HUDEP-2 (cell line): ENCODE data around the gene CCSER2.
"Not testable (repeated sequence)": the region's sequence is repeated elsewhere in the genome, so short reads cannot be mapped to it uniquely, and the experiment has no call there.

Experiments
- DNase-seq, 76 experiments: peaks; one replicate each; lab custom pipeline; 2025; ENCODE audit not compliant: unreplicated experiment in 76 of 76; lab: John Stamatoyannopoulos, UW

CCSER2 gene

GRCh38 chr10:84440781-84441180 lies 112.4 kb downstream of the CCSER2 start:
- no peak for DNase-seq

DNA sequence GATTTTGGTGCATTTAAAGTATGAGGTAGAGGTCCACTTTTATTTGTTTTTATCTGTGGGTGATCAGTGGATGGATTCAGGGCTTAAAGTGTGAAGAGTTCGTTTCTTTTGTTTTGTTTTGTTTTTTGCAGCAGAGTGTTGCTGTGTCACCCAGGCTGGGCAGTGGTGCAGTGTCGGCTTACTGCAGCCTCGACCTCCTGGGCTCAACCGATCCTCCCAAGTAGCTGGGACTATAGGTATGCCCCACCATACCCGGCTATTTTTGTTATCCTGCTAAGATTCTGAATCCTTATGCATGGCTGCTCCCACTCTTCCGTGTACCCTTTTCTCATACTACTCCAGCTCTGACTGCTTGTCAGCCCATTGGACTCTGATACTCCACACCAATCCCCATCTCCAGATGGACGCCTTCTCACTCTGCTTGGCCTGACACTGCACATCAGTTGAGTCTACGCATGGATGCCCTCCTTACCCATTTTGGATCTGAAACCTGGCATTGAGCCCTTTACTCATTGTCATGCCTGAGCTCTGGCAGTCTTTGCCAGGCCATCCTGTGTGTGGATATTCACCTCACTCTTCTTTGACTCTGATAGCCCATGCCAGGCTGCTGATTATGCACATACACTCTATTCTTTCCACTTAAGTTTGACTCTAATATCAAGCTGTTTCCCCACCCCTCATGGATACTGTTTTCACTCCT lies 119.5 kb downstream of the CCSER2 start:
- DNase-seq = no peak

DNA sequence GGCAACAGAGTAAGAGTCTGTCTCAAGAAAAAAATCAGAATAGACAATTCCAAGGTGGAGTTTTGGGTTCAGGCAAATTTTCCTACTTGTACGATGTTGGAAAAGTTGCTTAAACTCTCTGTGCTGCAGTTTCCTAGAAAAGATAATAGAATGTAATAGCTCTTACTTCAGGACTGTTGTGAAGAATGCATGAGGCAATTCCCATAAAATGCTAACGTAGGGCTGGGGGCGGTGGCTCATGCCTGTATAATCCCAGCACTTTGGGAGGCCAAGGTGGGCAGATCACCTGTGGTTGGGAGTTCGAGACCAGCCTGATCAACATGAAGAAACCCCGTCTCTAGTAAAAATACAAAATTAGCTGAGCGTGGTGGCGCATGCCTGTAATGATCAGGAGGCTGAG lies 121.0 kb downstream of the CCSER2 start:
- DNase-seq = not testable (repeated sequence)

DNA sequence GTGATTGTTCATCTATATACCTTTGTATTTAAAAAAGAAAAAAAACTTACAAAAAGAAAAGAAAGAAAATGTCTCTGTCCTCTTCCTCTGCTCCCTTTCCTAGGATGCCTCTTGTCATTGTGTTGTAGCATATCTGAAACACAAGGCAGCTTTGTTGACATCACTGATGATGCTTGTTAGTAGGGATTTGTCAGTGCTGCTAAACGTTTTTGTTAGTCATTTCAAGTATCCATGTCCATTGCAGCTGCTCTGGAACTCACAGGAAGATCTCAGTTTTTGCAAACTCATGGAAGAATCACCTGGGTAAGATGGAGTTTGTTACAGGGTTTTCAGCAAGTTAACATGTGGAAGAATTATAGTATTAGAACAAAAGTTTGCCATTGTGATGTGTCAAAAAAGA lies 123.6 kb downstream of the CCSER2 start:
- no peak for DNase-seq

DNA sequence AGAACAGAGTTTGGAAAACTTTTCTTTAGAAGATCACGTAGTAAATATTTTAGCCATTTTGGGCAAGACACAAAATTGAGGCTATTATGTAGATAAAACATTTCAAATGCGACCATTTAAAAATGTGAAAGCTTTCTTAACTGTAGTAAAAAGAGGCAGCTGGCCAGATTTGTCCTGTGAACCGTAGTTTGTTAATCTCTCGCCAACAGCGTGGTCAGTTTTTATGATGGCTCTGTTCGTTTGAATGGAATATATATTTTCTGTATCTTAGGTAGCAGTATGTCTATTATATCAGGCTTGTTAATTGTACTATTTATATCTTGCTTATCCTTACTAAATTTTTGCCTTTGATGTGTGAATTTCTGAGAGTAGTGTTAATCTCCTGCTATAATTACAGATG lies 124.9 kb downstream of the CCSER2 start:
- DNase-seq = no peak

DNA sequence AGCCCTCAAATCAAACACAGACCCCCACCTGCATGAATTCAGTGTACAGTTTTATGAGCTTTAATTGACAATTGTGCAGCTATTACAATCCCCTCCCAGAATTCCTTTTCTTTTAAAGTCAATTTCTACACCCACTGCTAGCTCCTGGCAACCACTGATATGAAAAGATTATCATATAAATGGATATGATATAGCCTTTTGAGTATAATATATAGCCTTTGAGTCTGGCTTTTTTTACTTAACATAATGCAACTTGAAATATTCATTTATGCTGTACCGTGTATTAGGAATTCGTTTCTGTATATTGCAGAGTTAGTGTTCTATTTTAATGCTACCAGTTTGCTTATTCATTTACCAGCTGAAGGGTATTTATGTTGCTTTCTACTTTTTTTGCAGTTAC lies 127.7 kb downstream of the CCSER2 start:
- DNase-seq = no peak

GRCh38 chr10:84460520-84460919 lies 132.1 kb downstream of the CCSER2 start:
- no peak for DNase-seq

GRCh38 chr10:84469470-84469869 lies 141.1 kb downstream of the CCSER2 start:
- no peak for DNase-seq

DNA sequence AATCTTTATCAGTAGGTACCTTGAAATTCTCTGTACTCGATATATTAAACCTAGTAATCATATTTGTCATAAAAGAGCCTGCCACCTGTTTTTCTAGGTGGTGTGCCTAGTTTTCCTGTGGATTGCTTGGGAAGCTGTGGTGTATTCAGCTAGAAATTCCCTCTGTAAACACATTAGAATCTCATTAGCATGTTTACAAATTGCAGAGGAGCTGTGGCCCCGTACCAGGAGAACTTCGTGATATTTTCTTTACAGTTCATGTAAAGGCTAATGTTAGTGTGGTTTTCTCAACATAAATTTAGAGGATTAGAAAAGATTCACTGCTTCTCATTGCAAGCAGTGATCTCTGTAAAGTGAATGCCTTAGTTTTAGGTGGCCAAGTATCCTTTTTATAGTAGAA lies 144.7 kb downstream of the CCSER2 start:
- DNase-seq = no peak

DNA sequence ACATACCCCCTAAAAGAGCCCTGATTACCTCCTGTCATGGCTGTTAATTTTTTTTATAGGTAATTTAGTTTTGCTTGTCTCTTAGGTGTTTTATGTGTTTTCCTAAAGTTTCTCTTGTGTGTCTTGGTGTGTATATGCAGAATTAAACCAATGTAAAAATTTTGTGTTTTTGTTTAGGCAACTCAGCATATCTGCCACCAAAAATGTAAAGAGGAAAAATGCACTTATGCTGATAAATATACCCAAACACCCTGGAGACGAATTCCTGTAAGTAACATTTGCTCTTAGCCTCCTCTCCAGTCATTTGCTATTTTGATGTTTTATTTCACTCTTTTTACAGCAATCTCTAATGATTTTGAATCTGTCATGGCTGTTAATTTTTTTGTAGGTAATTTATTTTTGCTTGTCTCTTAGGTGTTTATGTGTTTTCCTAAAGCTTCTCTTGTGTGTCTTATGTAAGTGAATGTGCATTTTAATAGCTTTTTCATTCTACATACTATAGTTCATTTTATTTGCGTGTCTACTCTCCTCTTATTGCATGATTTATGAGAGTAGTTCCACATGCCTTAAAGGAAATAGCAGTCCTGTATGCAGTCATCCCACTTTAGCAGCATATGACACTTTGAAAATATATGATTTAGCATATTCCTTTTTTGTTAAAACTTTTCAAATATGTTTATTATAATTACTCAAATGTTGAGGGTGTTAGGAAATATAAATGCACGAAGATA lies 149.2 kb downstream of the CCSER2 start:
- no peak for DNase-seq

GRCh38 chr10:84478151-84478550 lies 149.8 kb downstream of the CCSER2 start:
- no peak for DNase-seq

- no peak for DNase-seq
Observed at GRCh38 chr10:84478679-84479078, 150.3 kb downstream of the CCSER2 start.

DNA sequence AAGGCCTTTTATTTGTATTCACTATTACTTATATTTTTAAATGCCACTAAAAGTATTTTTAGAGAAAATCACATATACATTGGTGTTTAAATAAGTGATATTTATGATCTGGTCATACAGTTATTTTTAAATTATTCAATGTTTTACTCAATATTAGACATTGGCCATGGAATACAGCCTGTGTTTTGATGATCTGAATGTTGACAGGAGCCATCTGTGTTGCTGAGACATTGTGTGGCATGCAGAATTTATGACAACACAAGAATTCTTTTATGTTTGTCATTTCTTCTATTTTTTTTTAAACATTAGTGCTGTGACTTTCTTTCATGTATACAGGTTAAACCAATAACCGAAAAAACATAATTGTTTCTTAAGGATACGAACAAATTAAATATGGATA lies 156.2 kb downstream of the CCSER2 start:
- no peak for DNase-seq

DNA sequence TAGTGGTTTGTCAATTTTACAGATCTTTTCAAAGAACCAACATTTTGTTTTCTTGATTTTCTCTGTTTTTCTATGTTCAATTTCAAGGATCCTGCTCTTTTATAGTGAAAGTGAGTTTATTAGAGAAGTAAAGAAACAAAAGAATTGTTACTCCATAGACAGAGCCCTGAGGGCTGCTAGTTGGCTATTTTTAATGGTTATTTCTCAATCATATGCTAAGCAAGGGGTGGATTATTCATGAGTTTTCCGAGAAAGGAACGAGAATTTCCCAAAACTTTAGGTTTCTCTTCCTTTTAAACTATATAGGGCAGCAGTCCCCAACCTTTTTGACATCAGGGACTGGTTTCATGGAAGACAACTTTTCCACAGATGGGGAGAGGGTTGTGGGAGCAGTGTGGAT lies 165.0 kb downstream of the CCSER2 start:
- no peak for DNase-seq

- no peak for DNase-seq
Observed at GRCh38 chr10:84493951-84494848, 165.8 kb downstream of the CCSER2 start.

DNA sequence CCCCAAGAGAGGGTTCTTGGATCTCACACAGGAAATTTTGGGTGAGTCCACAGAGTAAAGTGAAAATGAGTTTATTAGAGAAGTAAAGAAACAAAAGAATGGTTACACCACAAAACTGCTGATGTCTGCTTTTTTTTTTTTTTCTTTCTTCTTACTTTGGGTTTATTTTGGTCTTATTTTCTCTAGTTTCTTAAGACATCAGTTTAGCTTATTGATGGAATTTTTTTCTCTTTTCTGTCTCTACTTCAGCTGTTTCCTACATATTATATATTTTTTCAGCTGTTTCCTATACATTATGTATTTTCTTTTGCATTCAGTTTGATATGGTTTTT lies 166.4 kb downstream of the CCSER2 start:
- no peak for DNase-seq

DNA sequence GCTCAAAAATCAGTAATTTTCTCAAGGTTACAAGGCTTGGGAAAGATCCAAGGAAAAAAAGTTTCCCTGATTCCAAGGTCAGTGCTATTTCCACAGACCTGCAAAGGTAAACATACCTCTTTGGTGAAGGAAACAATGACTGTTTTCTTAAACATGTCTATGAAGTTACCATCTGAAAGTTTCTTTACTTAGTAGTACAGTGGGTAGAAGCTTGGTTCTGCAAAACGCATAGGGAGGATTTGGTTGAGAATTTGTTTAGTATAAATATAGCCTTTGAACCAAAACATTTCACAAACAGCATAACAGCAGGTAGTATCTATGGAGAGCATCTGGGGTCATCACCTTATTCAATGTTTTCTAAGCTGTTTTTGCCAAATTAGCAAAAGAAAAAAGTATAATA lies 169.6 kb downstream of the CCSER2 start:
- DNase-seq = no peak

DNA sequence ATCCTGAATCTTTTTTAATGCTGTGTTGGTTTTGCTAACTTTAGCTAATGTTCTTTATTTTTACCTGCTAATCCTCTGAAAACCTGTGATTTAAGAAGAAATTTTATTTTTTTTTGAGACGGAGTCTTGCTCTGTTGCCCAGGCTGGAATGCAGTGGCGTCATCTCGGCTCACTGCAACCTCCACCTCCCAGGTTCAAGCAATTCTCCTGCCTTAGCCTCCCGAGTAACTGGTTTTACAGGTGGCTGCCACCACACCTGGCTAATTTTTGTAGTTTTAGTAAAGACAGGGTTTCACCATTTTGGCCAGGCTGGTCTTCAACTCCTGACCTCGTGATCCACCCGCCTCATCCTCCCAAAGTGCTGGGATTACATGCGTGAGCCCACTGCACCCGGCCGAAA lies 170.7 kb downstream of the CCSER2 start:
- not testable (repeated sequence) for DNase-seq

- DNase-seq = no peak
Observed at GRCh38 chr10:84499846-84500245, 171.5 kb downstream of the CCSER2 start.

DNA sequence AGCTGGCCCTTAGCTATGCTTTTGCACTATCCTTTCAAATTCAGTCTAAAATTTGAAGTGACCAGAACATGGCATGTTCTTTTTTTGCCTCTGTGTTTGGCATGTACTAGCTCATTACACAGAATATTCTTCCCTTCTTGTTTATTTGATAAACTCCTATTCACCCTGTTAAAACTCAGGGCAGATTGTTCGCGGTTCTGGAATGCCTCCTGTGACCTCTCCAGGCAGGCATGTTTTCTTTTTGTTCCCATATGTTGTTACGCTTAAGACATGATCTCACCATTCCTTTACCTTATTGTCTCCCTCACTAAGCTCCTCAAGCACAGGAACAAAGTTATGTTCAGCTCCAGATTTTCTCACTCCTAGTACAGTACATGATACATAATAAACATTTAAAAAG lies 181.7 kb downstream of the CCSER2 start:
- no peak for DNase-seq

DNA sequence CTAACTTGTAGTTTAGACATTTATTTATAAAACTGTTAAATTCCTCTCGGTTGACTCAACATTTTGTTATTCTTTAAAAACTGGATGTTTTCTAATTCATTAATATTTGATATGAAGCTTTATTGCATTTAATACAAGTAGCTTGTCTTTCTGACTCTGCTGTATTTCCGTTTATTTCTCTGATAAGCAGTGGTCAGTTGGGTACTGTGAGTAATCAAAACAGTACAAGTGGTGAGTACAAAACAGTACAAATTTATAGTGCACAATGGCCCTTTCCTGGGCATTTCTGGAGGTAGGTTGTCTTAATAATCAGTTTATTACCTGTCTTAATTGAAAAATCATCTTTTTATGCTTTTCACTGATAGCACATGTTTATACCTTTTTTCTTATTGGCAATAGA lies 182.7 kb downstream of the CCSER2 start:
- peak in 1 of 76 experiments; percentile 7 for DNase-seq
